Measurements from ENCODE around the gene RFPL4AL1. TPM values are rescaled to one million over a fixed set of nuclear protein-coding genes. Genes with fewer than 3 reads are reported as not detected.

RFPL4AL1 gene
- total and polyA plus RNA-seq, 10 of the 15 experiments (the other 5 are each of a cell fraction or from before 2014, with no cell fraction given) = not detected

DNA sequence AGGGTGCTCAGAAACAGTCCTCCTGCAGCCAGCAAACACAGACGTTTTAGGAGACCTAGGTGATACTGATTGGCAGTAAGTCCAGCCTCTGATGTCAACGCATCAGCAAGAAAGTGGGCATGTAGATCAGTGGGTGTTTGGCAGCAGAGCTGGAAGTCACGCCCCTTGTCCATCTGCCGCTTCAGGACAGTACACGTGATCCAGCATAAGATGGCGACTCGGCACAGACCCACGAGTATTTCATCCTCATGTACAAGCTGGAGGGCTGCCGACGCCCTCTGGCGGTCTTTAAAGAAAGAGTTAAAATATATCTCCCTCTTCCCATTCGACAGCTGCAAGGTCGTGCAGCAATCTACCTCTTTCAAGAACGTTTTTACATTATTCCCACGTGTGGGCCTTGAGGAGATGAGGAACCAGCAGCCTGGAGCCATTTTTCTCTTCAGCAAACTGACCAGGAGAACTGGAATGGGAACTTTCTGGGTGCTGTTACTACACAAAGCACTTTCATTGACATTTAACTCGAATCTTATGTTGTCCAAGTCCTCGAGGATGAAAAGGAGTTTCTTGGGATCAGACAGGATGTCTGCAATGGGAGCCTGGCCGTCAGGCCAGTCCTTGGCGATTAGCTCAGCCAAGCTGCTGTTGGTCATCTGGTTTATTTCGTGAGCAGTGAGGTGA is 40.6 kb downstream of the RFPL4AL1 start:
- Histone ChIP-seq H3K4me1 (ENCODE audit: control insufficient read depth, insufficient read depth, low read length) (no peaks in the 10 kb centered on the region), H3K79me2 (ENCODE audit: control insufficient read depth, insufficient read depth, low read length) (no peaks in the 10 kb centered on the region), H3K36me3 (ENCODE audit: control insufficient read depth in 2 of 2, insufficient read depth in 2 of 2, low read length in 1 of 2) (no peaks in the 10 kb centered on the region), H3K4me3 (no peak overlapping the region), H4K20me1 (ENCODE audit: control insufficient read depth, insufficient read depth) (no peaks in the 10 kb centered on the region), H3K9me3 (replicated peaks; ENCODE audit: control insufficient read depth, insufficient read depth, low read length) (peaks cover 2% of the 10 kb centered on the region; the same call in 2 of the 3 replicates), H3K4me2 (ENCODE audit: control insufficient read depth, insufficient read depth) (peak overlapping the region; percentile 3; the same call in 1 of the 2 replicates), H3K27me3 (replicated peaks in 1 of 2; ENCODE audit: control insufficient read depth in 2 of 2, insufficient read depth in 2 of 2, low read length in 1 of 2) (no peaks in the 10 kb centered on the region), H2AFZ (ENCODE audit: control insufficient read depth, low read depth, low read length) (peak overlapping the region; percentile 45), H3K9ac (ENCODE audit: control insufficient read depth, insufficient read depth, low read length) (no peak overlapping the region), H3K27ac (ENCODE audit: control insufficient read depth, insufficient read depth) (no peak overlapping the region)
- BruUV-seq (replicated peaks) = no TSS peak
- POLR2A ChIA-PET = interaction anchor here (0.6 kb wide), 2 partner anchors 8 to 261 kb away, joined by 4 to 5 read pairs; no protein-coding TSS in a partner anchor
- CTCF ChIA-PET = interaction anchor here (0.7 to 4.6 kb wide), 8 partner anchors 25 to 177 kb away, joined by 3 to 80 read pairs (median 4); no protein-coding TSS in a partner anchor
- no peak for DNase-seq (ENCODE audit: low read depth, low spot score)
- FAIRE-seq = peak; percentile 56
- SMC1A ChIA-PET (ENCODE audit: uncharacterized antibody, unreplicated experiment) = interaction anchor here (0.8 to 4.5 kb wide), 4 partner anchors 9 to 177 kb away, joined by 3 to 31 read pairs (median 4); no protein-coding TSS in a partner anchor
- intact Hi-C loops (cut with micrococcal nuclease; ENCODE audit: unreplicated experiment) = loop anchor here (1.0 to 2.0 kb wide), 2 partner anchors 131 to 177 kb away; no protein-coding TSS in a partner anchor
- peak; percentile 94 for ATAC-seq
- in situ Hi-C loops (cut with MboI) = loop anchor here (5.0 to 10.0 kb wide), 2 partner anchors 132 to 295 kb away; partner anchors contain the start of gene EPN1
- WGBS (ENCODE audit: insufficient coverage, insufficient replicate concordance, low lambda C conversion rate, missing lambda C conversion rate) = 16% methylated on average over 20 of the region's 20 CpGs
- RAD21 ChIA-PET (ENCODE audit: unreplicated experiment) = interaction anchor here (0.8 to 3.3 kb wide), 6 partner anchors 8 to 177 kb away, joined by 3 to 22 read pairs (median 4); no protein-coding TSS in a partner anchor
- TF ChIP-seq YY1 (IDR thresholded peaks at IDR 0.05; ENCODE audit: low read depth, low read length) (peak; percentile 90), HCFC1 (IDR thresholded peaks at IDR 0.05; ENCODE audit: low read length) (no peak), TAF1 (IDR thresholded peaks at IDR 0.05; ENCODE audit: borderline replicate concordance, low read depth, low read length) (no peak), RFX5 (IDR thresholded peaks at IDR 0.05; ENCODE audit: low read depth, low read length) (no peak), CBX5 (IDR thresholded peaks at IDR 0.05; ENCODE audit: low read depth) (no peak), CREM (IDR thresholded peaks at IDR 0.05; ENCODE audit: low read depth) (no peak), POU2F2 (IDR thresholded peaks at IDR 0.05; ENCODE audit: borderline replicate concordance, low read depth, low read length) (no peak), CREB1 (IDR thresholded peaks at IDR 0.05; ENCODE audit: low read depth) (no peak), SREBF1 (IDR thresholded peaks at IDR 0.05; ENCODE audit: low read length) (no peak), CHD1 (IDR thresholded peaks at IDR 0.05; ENCODE audit: low read depth, low read length) (no peak), ZZZ3 (IDR thresholded peaks at IDR 0.05; ENCODE audit: control insufficient read depth, insufficient read length, low read depth) (no peak), MTA2 (IDR thresholded peaks at IDR 0.05; ENCODE audit: low read depth) (no peak), HDAC2 (IDR thresholded peaks at IDR 0.05) (no peak), MEF2B (IDR thresholded peaks at IDR 0.05; ENCODE audit: partially characterized antibody, poor library complexity, severe bottlenecking) (no peak), BHLHE40 (IDR thresholded peaks at IDR 0.05; ENCODE audit: borderline replicate concordance in 1 of 2, low read depth in 2 of 2, low read length in 1 of 2) (peak in 1 of 2 experiments; percentile 40; a peak in 1 of 4 replicates), SUPT20H (IDR thresholded peaks at IDR 0.05; ENCODE audit: borderline replicate concordance, control insufficient read depth, low read depth, low read length) (no peak), ZBED1 (IDR thresholded peaks at IDR 0.05; ENCODE audit: borderline replicate concordance) (no peak), ZNF622 (IDR thresholded peaks at IDR 0.05) (no peak)
- TF ChIP-seq, protein P1, sequence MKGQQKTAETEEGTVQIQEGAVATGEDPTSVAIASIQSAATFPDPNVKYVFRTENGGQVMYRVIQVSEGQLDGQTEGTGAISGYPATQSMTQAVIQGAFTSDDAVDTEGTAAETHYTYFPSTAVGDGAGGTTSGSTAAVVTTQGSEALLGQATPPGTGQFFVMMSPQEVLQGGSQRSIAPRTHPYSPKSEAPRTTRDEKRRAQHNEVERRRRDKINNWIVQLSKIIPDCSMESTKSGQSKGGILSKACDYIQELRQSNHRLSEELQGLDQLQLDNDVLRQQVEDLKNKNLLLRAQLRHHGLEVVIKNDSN (IDR thresholded peaks at IDR 0.05; ENCODE audit: borderline replicate concordance, extremely low read length, insufficient read depth, low read depth, low read length) = peak; percentile 69
- TF ChIP-seq, protein P2, sequence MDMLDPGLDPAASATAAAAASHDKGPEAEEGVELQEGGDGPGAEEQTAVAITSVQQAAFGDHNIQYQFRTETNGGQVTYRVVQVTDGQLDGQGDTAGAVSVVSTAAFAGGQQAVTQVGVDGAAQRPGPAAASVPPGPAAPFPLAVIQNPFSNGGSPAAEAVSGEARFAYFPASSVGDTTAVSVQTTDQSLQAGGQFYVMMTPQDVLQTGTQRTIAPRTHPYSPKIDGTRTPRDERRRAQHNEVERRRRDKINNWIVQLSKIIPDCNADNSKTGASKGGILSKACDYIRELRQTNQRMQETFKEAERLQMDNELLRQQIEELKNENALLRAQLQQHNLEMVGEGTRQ (IDR thresholded peaks at IDR 0.05; ENCODE audit: borderline replicate concordance, low read depth, low read length) = peak; percentile 53; the same call in 1 of the 2 replicates
- TF ChIP-seq, protein P3, sequence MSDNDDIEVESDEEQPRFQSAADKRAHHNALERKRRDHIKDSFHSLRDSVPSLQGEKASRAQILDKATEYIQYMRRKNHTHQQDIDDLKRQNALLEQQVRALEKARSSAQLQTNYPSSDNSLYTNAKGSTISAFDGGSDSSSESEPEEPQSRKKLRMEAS (IDR thresholded peaks at IDR 0.05; ENCODE audit: low read depth, low read length) = peak; percentile 63

Measured in GM12878 (cell line).